ENCODE data around the gene USP34.

DNA sequence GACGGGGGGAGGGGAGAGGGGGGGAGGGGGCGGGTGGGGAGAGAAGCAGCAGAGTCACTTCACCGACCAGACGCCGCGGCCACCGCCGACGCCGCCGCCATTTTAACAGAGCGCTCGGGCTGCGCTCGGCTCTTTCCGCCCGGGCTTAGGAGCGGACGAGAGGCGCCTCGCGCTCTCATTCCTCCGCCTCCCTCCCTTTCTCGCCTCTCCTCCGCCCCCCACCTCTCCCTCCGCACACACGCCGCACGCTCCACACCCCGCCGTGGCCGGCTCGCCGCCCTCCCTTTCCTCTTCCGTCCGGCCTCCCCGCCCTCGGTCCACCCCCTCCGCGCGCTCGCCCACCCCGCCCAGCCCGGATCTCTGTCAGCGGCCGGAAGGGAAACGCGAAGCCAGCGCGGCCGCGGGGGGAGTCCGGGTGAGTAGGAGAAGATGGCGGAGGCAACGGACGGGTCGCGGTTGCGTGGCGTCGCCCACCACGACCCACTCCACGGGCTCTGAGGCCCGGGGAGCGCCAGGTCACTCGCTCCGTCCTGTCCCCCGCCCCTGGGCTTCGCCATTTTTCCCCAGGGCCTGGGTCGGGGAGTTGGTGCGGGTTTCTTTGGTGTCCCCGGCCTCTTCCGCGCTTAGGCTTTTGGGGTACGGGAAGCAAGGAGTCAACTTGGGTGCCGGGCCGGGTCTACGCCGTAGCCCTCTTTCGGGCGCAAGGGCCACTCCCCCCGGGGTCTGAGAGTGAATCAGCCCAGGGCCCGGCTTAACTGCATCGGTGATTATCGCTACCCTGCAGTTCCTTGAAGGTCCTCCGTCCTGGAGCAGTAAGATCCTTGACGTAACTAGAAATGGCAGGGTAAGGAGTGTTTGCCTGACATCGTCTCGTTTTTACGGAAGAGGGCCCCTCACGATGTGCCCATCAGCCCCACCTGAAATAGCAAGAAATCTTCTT, at the start of gene USP34:
- TF ChIP-seq, protein P1, sequence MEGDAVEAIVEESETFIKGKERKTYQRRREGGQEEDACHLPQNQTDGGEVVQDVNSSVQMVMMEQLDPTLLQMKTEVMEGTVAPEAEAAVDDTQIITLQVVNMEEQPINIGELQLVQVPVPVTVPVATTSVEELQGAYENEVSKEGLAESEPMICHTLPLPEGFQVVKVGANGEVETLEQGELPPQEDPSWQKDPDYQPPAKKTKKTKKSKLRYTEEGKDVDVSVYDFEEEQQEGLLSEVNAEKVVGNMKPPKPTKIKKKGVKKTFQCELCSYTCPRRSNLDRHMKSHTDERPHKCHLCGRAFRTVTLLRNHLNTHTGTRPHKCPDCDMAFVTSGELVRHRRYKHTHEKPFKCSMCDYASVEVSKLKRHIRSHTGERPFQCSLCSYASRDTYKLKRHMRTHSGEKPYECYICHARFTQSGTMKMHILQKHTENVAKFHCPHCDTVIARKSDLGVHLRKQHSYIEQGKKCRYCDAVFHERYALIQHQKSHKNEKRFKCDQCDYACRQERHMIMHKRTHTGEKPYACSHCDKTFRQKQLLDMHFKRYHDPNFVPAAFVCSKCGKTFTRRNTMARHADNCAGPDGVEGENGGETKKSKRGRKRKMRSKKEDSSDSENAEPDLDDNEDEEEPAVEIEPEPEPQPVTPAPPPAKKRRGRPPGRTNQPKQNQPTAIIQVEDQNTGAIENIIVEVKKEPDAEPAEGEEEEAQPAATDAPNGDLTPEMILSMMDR (IDR thresholded peaks at IDR 0.05): no peak
- TF ChIP-seq, protein P2, sequence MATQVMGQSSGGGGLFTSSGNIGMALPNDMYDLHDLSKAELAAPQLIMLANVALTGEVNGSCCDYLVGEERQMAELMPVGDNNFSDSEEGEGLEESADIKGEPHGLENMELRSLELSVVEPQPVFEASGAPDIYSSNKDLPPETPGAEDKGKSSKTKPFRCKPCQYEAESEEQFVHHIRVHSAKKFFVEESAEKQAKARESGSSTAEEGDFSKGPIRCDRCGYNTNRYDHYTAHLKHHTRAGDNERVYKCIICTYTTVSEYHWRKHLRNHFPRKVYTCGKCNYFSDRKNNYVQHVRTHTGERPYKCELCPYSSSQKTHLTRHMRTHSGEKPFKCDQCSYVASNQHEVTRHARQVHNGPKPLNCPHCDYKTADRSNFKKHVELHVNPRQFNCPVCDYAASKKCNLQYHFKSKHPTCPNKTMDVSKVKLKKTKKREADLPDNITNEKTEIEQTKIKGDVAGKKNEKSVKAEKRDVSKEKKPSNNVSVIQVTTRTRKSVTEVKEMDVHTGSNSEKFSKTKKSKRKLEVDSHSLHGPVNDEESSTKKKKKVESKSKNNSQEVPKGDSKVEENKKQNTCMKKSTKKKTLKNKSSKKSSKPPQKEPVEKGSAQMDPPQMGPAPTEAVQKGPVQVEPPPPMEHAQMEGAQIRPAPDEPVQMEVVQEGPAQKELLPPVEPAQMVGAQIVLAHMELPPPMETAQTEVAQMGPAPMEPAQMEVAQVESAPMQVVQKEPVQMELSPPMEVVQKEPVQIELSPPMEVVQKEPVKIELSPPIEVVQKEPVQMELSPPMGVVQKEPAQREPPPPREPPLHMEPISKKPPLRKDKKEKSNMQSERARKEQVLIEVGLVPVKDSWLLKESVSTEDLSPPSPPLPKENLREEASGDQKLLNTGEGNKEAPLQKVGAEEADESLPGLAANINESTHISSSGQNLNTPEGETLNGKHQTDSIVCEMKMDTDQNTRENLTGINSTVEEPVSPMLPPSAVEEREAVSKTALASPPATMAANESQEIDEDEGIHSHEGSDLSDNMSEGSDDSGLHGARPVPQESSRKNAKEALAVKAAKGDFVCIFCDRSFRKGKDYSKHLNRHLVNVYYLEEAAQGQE (IDR thresholded peaks at IDR 0.05; ENCODE audit: insufficient read depth in 1 of 2, low read depth in 2 of 2, low read length in 1 of 2): no peak
- TF ChIP-seq TCF7L2 (IDR thresholded peaks at IDR 0.05; ENCODE audit: low read depth, low read length) (no peak; the same call in 1 of the 2 replicates), POLR2AphosphoS5 (IDR thresholded peaks at IDR 0.05; ENCODE audit: low read depth, low read length) (peak; percentile 83), SIN3A (IDR thresholded peaks at IDR 0.05; ENCODE audit: borderline replicate concordance, insufficient read depth, low read depth, low read length) (no peak)
